ENCODE measurements around the gene FRS3.

Gene FRS3

GRCh38 chr6:41790045-41790444 is 10.3 kb upstream of the FRS3 start:
- DNase-seq (ENCODE audit: low spot score): no peak

- DNase-seq (ENCODE audit: low spot score): no peak
These were observed 9.7 kb upstream of the FRS3 start for GRCh38 chr6:41789390-41789724.

- DNase-seq (ENCODE audit: low spot score): peak; percentile 79
These were observed 7.7 kb upstream of the FRS3 start, which contains the start of gene TOMM6 for GRCh38 chr6:41787219-41787917. Gene TOMM6, plus strand, starts transcription at chr6:41787694. Its CDS starts 4 bp downstream, at chr6:41787698.

- peak; percentile 75 for DNase-seq (ENCODE audit: low spot score)
These were observed 6.9 kb upstream of the FRS3 start for GRCh38 chr6:41786451-41787218.

- no peak for DNase-seq (ENCODE audit: low spot score)
These were observed 6.2 kb upstream of the FRS3 start for GRCh38 chr6:41785689-41786450.

GRCh38 chr6:41785254-41785653 is 5.6 kb upstream of the FRS3 start:
- no peak for DNase-seq (ENCODE audit: low spot score)

GRCh38 chr6:41784581-41785171 is 5.0 kb upstream of the FRS3 start:
- no peak for DNase-seq (ENCODE audit: low spot score)

- DNase-seq (ENCODE audit: low spot score): no peak
These were observed 3.5 kb upstream of the FRS3 start for GRCh38 chr6:41783106-41783780.

GRCh38 chr6:41781366-41781730 is 1.6 kb upstream of the FRS3 start:
- DNase-seq (ENCODE audit: low spot score): no peak

GRCh38 chr6:41780551-41781365 is 1.1 kb upstream of the FRS3 start, which contains the start of gene PRICKLE4:
Gene PRICKLE4, plus strand, starts transcription at chr6:41780782. Its CDS starts 2,692 bp downstream, at chr6:41783474.
- DNase-seq (ENCODE audit: low spot score): peak; percentile 45

- DNase-seq (ENCODE audit: low spot score): peak; percentile 24
These were observed 364 bp downstream of the FRS3 start for GRCh38 chr6:41779336-41779735.

- no peak for DNase-seq (ENCODE audit: low spot score)
These were observed 805 bp downstream of the FRS3 start for GRCh38 chr6:41778895-41779294.

- no peak for DNase-seq (ENCODE audit: low spot score)
These were observed 2.0 kb downstream of the FRS3 start for GRCh38 chr6:41777551-41778285.

GRCh38 chr6:41775293-41775882 is 4.3 kb downstream of the FRS3 start:
- no peak for DNase-seq (ENCODE audit: low spot score)

- DNase-seq (ENCODE audit: low spot score): no peak
These were observed 4.9 kb downstream of the FRS3 start for GRCh38 chr6:41774841-41775240.

GRCh38 chr6:41771058-41771983 is 8.4 kb downstream of the FRS3 start:
- no peak for DNase-seq (ENCODE audit: low spot score)

- DNase-seq (ENCODE audit: low spot score): no peak
These were observed 9.2 kb downstream of the FRS3 start for GRCh38 chr6:41770381-41771057.

GRCh38 chr6:41769376-41769775 is 10.3 kb downstream of the FRS3 start:
- DNase-seq (ENCODE audit: low spot score): no peak

Data from HuH-7 (cell line).